ENCODE results near the gene LAMA3. TPM values are rescaled to one million over a fixed set of nuclear protein-coding genes. Genes with fewer than 3 reads are reported as not detected.

The LAMA3 gene
- total and polyA plus RNA-seq, 2 donors (not counting 3 experiments of a cell fraction or from before 2014, with no cell fraction given) = 2.6 to 12.3 TPM

DNA sequence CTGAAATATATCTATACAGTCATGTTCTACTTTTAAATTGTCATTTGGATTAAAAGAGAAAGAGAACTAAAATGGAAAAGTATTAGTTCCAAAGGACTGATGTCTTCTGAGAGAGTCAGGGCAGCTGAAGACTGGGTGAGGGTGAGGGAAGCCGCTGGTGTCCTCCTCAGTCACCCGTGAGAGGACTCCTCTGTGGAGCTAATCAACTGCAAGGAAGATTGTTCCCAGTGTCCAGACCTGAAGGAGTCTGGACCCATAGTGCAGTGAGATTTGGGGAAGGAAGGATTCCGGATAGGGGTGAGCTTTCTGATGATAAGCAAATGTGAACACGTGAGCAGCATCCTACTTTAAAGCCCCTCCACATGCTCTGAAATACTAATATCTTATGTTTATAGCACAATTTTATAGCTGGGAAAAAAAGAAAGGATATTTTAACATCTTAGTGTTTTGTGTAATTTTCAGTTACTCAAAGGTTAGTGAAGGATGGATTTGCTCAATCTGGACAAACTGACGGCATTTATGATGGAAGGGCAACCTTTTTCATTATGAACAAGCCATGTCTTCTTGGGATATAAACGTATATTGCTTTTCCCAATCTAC is 190.8 kb downstream of the LAMA3 start:
- no peaks in the 10 kb centered on the region for H4K20me1 ChIP-seq (replicated peaks; ENCODE audit: control insufficient read depth, extremely low read depth, insufficient read depth, low read length)
- no peaks in the 10 kb centered on the region for H3K79me2 ChIP-seq (ENCODE audit: control insufficient read depth, insufficient read depth, low read length)
- no peaks in the 10 kb centered on the region for H3K27me3 ChIP-seq (ENCODE audit: control insufficient read depth in 2 of 2, insufficient read depth in 2 of 2, low read length in 2 of 2)
- no peak overlapping the region for H3K4me2 ChIP-seq (ENCODE audit: insufficient read depth, low read length)
- CTCF ChIA-PET = interaction anchor here (1.2 kb wide), 1 partner anchor 38 kb away, joined by 4 read pairs; no protein-coding TSS in a partner anchor
- BruUV-seq (replicated peaks) = no TSS peak
- DNase-seq (ENCODE audit: low read depth, low spot score) = no peak
- no peaks in the 10 kb centered on the region for H3K9me3 ChIP-seq (replicated peaks; ENCODE audit: control insufficient read depth, insufficient read depth, low read length)
- H3K36me3 ChIP-seq (ENCODE audit: control insufficient read depth in 2 of 2, extremely low read depth in 1 of 2, insufficient read depth in 2 of 2, low read length in 2 of 2) = no peaks in the 10 kb centered on the region
- no peak for TF ChIP-seq FOS (IDR thresholded peaks at IDR 0.05; ENCODE audit: borderline replicate concordance, insufficient read depth, low read length)
- TF ChIP-seq, protein P1, sequence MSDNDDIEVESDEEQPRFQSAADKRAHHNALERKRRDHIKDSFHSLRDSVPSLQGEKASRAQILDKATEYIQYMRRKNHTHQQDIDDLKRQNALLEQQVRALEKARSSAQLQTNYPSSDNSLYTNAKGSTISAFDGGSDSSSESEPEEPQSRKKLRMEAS (IDR thresholded peaks at IDR 0.05; ENCODE audit: insufficient read depth, insufficient read length) = no peak
- no peak for TF ChIP-seq POLR2A (IDR thresholded peaks at IDR 0.05; ENCODE audit: low read depth, low read length)
- TF ChIP-seq, protein P2, sequence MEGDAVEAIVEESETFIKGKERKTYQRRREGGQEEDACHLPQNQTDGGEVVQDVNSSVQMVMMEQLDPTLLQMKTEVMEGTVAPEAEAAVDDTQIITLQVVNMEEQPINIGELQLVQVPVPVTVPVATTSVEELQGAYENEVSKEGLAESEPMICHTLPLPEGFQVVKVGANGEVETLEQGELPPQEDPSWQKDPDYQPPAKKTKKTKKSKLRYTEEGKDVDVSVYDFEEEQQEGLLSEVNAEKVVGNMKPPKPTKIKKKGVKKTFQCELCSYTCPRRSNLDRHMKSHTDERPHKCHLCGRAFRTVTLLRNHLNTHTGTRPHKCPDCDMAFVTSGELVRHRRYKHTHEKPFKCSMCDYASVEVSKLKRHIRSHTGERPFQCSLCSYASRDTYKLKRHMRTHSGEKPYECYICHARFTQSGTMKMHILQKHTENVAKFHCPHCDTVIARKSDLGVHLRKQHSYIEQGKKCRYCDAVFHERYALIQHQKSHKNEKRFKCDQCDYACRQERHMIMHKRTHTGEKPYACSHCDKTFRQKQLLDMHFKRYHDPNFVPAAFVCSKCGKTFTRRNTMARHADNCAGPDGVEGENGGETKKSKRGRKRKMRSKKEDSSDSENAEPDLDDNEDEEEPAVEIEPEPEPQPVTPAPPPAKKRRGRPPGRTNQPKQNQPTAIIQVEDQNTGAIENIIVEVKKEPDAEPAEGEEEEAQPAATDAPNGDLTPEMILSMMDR (IDR thresholded peaks at IDR 0.05; ENCODE audit: extremely low read depth in 1 of 2, insufficient read depth in 1 of 2, low read depth in 1 of 2, low read length in 2 of 2) = no peak
- no peak for TF ChIP-seq MYC (IDR thresholded peaks at IDR 0.05; ENCODE audit: low read depth, low read length)
- no peak for TF ChIP-seq GATA2 (IDR thresholded peaks at IDR 0.05; ENCODE audit: insufficient read depth, insufficient read length, low read depth, low read length)
- no peak for TF ChIP-seq JUN (IDR thresholded peaks at IDR 0.05; ENCODE audit: borderline replicate concordance, insufficient read depth, insufficient read length, low read depth)
- dilution Hi-C loops (cut with MboI; ENCODE audit: extremely low pct_ligation_motif_present, low sequenced_read_pairs) = no loop called here
- no peak for FAIRE-seq
- intact Hi-C loops (cut with micrococcal nuclease) = no loop called here
- H3K9ac ChIP-seq (replicated peaks; ENCODE audit: extremely low read depth, insufficient read depth, low read length) = no peak overlapping the region
- H3K9me1 ChIP-seq (replicated peaks; ENCODE audit: control insufficient read depth, extremely low read depth, insufficient read depth, low read length) = no peaks in the 10 kb centered on the region
- H2AFZ ChIP-seq (ENCODE audit: low read depth, low read length) = no peak overlapping the region
- no peaks in the 10 kb centered on the region for H3K4me1 ChIP-seq (ENCODE audit: control insufficient read depth, extremely low read depth, insufficient read depth, low read length)
- POLR2A ChIA-PET = no interaction called here
- no peak overlapping the region for H3K27ac ChIP-seq (ENCODE audit: insufficient read depth, low read depth, low read length)
- no peak overlapping the region for H3K4me3 ChIP-seq (replicated peaks in 1 of 3; ENCODE audit: insufficient read depth in 1 of 3, low read depth in 1 of 3, low read length in 3 of 3)

All from endothelial cell of umbilical vein (primary cell).